Right lobe of liver (tissue), 4 donors: ENCODE results near the gene DNAH8.

Experiments used
- POLR2A ChIP-seq: fragments of 450-650 bp; IDR thresholded peaks from one replicate; pipeline ENCODE4 v1.6.1; 2017; ENCODE audit warnings: antibody characterized with exemption, mild to moderate bottlenecking
- TF ChIP-seq, protein P1 (sequence below), 4 donors: fragments of 200-600 bp in 3 of 4; fragments of 450-650 bp in 1 of 4; IDR thresholded peaks; one replicate each; pipeline versions ENCODE4 v1.5.1 to v1.8.0; 2016 to 2022; ENCODE audit warnings: antibody characterized with exemption in 4 of 4, mild to moderate bottlenecking in 2 of 4
- donor health status: DM: no; HTN: no; CAD: no.
- donor health status: DM: no; HTN: no; CAD: no.
- donor health status: DM: no; HTN: yes; CAD: no.

DNA sequence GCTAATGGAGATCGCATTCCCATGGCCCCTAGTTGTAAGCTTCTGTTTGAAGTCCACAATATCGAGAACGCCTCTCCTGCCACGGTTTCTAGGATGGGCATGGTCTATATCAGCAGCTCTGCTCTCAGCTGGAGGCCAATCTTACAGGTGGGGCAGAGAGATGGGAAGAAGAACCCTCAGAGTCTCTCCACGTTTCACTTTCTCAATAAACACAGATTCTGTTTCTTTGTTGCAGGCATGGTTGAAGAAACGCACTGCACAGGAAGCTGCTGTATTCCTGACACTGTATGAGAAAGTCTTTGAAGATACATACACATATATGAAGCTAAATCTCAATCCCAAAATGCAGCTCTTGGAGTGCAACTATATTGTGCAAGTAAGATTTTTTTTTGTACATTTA is 157.9 kb downstream of the DNAH8 start:
- TF ChIP-seq, protein P1, sequence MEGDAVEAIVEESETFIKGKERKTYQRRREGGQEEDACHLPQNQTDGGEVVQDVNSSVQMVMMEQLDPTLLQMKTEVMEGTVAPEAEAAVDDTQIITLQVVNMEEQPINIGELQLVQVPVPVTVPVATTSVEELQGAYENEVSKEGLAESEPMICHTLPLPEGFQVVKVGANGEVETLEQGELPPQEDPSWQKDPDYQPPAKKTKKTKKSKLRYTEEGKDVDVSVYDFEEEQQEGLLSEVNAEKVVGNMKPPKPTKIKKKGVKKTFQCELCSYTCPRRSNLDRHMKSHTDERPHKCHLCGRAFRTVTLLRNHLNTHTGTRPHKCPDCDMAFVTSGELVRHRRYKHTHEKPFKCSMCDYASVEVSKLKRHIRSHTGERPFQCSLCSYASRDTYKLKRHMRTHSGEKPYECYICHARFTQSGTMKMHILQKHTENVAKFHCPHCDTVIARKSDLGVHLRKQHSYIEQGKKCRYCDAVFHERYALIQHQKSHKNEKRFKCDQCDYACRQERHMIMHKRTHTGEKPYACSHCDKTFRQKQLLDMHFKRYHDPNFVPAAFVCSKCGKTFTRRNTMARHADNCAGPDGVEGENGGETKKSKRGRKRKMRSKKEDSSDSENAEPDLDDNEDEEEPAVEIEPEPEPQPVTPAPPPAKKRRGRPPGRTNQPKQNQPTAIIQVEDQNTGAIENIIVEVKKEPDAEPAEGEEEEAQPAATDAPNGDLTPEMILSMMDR (IDR thresholded peaks at IDR 0.05): no peak
- TF ChIP-seq POLR2A: no peak
